ENCODE measurements around the gene IL20RB.

IL20RB gene

DNA sequence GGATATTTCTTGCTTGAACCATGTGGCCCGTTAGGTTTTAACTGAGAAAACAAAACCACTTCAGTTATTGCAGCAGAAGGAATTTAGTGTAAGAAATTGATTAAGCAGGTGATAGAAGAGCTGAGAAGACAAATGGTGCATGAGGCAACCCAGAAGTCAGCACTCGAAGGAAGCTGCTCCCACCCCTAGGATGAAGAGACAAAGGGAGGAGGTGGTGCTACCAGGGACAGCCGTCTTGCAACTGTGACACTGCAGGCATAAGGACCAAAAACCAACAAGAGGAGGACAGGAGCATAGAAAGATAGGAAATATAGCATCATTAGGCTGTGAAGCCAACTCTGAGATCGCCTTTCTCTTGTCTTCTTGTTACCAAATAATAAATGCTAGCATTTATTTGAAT lies 89.0 kb downstream of the IL20RB start:
- DNase-seq = no peak

DNA sequence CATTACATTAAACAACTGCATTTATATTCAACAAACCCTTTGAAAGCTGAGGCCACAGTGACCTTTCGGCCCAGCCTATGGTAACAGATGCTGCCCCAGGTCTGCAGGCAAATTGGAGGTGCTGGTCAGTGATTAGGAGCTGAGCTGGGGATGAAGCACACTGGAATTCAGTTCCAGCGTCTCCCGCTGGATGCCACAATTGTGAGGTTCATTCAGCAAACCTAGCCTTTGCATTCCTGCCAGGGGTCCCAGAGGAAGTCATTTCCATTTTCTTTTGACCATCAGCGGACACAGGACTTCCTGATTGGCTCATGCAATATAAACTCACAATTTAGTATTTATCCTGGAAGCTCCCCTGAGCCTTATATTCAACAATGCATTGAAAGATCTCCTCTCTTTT lies 89.5 kb downstream of the IL20RB start:
- no peak for DNase-seq

DNA sequence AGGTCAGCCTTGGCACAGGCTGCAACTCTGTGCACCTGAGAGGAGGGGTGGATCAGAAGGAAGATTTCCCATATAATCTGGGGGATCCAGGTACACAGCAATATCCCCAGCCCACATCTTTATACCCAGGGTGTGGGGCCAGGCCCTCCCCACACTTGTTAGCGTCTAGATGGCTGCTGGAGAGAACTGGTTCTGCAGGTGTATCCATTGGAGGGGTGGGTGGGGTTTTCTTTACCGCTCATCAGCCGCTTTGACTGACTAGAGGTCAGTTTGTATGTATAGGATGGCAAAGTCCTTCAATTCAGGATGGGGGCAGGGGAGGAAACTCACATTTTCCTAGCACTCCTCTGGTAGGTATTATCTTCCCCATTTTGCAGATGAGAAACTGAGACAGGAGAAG lies 92.5 kb downstream of the IL20RB start:
- no peak for DNase-seq

DNA sequence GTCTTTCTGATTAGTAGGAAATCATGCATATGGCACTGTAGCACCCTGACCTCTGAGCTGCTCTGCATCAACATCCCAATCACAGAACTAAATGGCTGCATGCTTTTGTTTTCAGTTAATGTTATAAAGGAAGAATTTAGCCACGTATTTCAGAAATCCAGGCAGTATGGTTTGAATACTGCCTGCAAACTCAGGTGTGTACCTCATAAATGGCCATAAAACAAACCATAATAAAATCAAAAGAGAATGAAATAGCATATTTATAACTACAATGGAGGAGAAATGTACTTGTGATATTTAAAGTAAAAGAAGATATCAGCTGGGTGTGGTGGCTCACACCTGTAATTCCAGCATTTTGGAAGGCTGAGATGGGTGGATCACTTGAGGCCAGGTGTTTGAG lies 94.5 kb downstream of the IL20RB start:
- no peak for DNase-seq

All from HCEC 1CT (cell line).